Smooth muscle cell (in vitro differentiated cells): ENCODE results near the gene PCDHGC5. TPM values are rescaled to one million over a fixed set of nuclear protein-coding genes. Genes with fewer than 3 reads are reported as not detected.

Experiments
- DNase-seq: peaks from one replicate; lab custom pipeline; 2025; ENCODE audit not compliant: unreplicated experiment; lab: John Stamatoyannopoulos, UW
- H2AFZ ChIP-seq: fragments of 200-600 bp; sonication (generic); 2 replicates; pipeline ENCODE4 v1.6.0; 2016; ENCODE audit warnings: antibody characterized with exemption, low read depth, mild to moderate bottlenecking
- H3F3A ChIP-seq: fragments of 200-600 bp; sonication (generic); 2 replicates; pipeline ENCODE4 v1.6.0; 2017; ENCODE audit warnings: antibody characterized with exemption, low read depth
- H3K27ac ChIP-seq: fragments of 200-600 bp; sonication (generic); 2 replicates; pipeline ENCODE4 v1.5.1; 2016; ENCODE audit warnings: low read depth, mild to moderate bottlenecking
- H3K27me3 ChIP-seq: fragments of 200-600 bp; sonication (generic); 2 replicates; pipeline ENCODE4 v1.6.1; 2016; ENCODE audit warnings: low read depth, mild to moderate bottlenecking
- H3K36me3 ChIP-seq: fragments of 200-600 bp; sonication (generic); 2 replicates; pipeline ENCODE4 v1.5.1; 2016; ENCODE audit warnings: low read depth
- H3K4me1 ChIP-seq: fragments of 200-600 bp; sonication (generic); 2 replicates; pipeline ENCODE4 v1.5.1; 2016; ENCODE audit warnings: low read depth
- H3K4me2 ChIP-seq: fragments of 200-600 bp; sonication (generic); 2 replicates; pipeline ENCODE4 v1.6.0; 2016; ENCODE audit warnings: mild to moderate bottlenecking
- H3K4me3 ChIP-seq: fragments of 200-600 bp; sonication (generic); 2 replicates; pipeline ENCODE4 v1.5.1; 2016; ENCODE audit warnings: mild to moderate bottlenecking
- H3K79me2 ChIP-seq: fragments of 200-600 bp; sonication (generic); 2 replicates; pipeline ENCODE4 v1.6.0; 2016; ENCODE audit warnings: low read depth, mild to moderate bottlenecking
- H3K9ac ChIP-seq: fragments of 200-600 bp; sonication (generic); 2 replicates; pipeline ENCODE4 v1.6.0; 2016; ENCODE audit warnings: low read depth
- H3K9me3 ChIP-seq: fragments of 200-600 bp; sonication (generic); replicated peaks from 2 replicates; pipeline ENCODE4 v1.5.1; 2016; ENCODE audit warnings: low read depth
- H4K20me1 ChIP-seq: fragments of 200-600 bp; sonication (generic); 2 replicates; pipeline ENCODE4 v1.6.0; 2016; ENCODE audit warnings: low read depth
- CTCF ChIP-seq: fragments of 200-600 bp; sonication (generic); IDR thresholded peaks from 2 replicates; pipeline ENCODE4 v1.5.1; 2017; ENCODE audit warnings: borderline replicate concordance, mild to moderate bottlenecking, antibody characterized with exemption; ENCODE audit not compliant: insufficient read depth, poor library complexity, severe bottlenecking
- whole genome bisulfite sequencing: methylation state at CpG from one replicate; pipeline ENCODE4 v1.1.7; 2016; ENCODE audit warnings: low lambda C conversion rate; 5-methylcytosine and 5-hydroxymethylcytosine counted together
- polyA plus RNA-seq: library from polyadenylated mRNA; unstranded; fragments of >200 nt; fragmentation: Nextera tagmentation; extraction: Ambion mirVana; gene quantifications from 2 replicates; pipeline ENCODE4 v1.2.1, GENCODE V29; 2016
- total RNA-seq: library from RNA; depleted of rRNA; stranded (reverse); fragments of >200 nt; gene quantifications from 2 replicates; pipeline ENCODE4 v1.2.3, GENCODE V29; 2014

PCDHGC5 gene
- total and polyA plus RNA-seq, 2 experiments from 2014 or later, result 1.8 to 3.3 TPM

GRCh38 chr5:141510160-141510559, 21.3 kb downstream of the PCDHGC5 start:
- no peak overlapping the region for H3K4me2 ChIP-seq
- peaks cover 3% of the 10 kb centered on the region for H3K36me3 ChIP-seq
- WGBS, result 98% methylated on average over 9 of the region's 9 CpGs
- H3K4me1 ChIP-seq, result peaks cover 40% of the 10 kb centered on the region
- H4K20me1 ChIP-seq, result no peaks in the 10 kb centered on the region
- no peak for DNase-seq
- no peak overlapping the region for H3K9ac ChIP-seq
- H3K79me2 ChIP-seq, result no peaks in the 10 kb centered on the region
- H3F3A ChIP-seq, result peaks cover 56% of the 10 kb centered on the region
- H3K4me3 ChIP-seq, result no peak overlapping the region
- no peaks in the 10 kb centered on the region for H3K9me3 ChIP-seq
- TF ChIP-seq CTCF, result no peak
- H3K27me3 ChIP-seq, result no peaks in the 10 kb centered on the region
- no peak overlapping the region for H2AFZ ChIP-seq
- H3K27ac ChIP-seq, result peak overlapping the region; percentile 90

- Histone ChIP-seq H2AFZ (no peak overlapping the region), H3K4me3 (no peak overlapping the region), H3K79me2 (no peaks in the 10 kb centered on the region), H3K9me3 (no peaks in the 10 kb centered on the region), H3K27ac (peak overlapping the region; percentile 15), H3K4me2 (no peak overlapping the region), H3K27me3 (no peaks in the 10 kb centered on the region), H3K4me1 (peaks cover 48% of the 10 kb centered on the region), H3F3A (peaks cover 56% of the 10 kb centered on the region), H3K36me3 (no peaks in the 10 kb centered on the region), H3K9ac (no peak overlapping the region), H4K20me1 (no peaks in the 10 kb centered on the region)
- no peak for TF ChIP-seq CTCF
- WGBS, result 98% methylated on average over 14 of the region's 14 CpGs
- no peak for DNase-seq
Measured at GRCh38 chr5:141510850-141511601, 22.1 kb downstream of the PCDHGC5 start.

GRCh38 chr5:141511771-141512325, 23.0 kb downstream of the PCDHGC5 start:
- peak overlapping the region; percentile 100 for H3K27ac ChIP-seq
- no peaks in the 10 kb centered on the region for H3K79me2 ChIP-seq
- no peaks in the 10 kb centered on the region for H3K36me3 ChIP-seq
- H3K27me3 ChIP-seq, result no peaks in the 10 kb centered on the region
- H3K4me2 ChIP-seq, result peak overlapping the region; percentile 86
- H3K9me3 ChIP-seq, result no peaks in the 10 kb centered on the region
- DNase-seq, result no peak
- peaks cover 60% of the 10 kb centered on the region for H3F3A ChIP-seq
- no peaks in the 10 kb centered on the region for H4K20me1 ChIP-seq
- H3K4me1 ChIP-seq, result peaks cover 52% of the 10 kb centered on the region
- WGBS, result 58% methylated on average over 4 of the region's 4 CpGs
- no peak overlapping the region for H3K4me3 ChIP-seq
- no peak for TF ChIP-seq CTCF
- no peak overlapping the region for H2AFZ ChIP-seq
- no peak overlapping the region for H3K9ac ChIP-seq
